HepG2 (cell line): ENCODE results near the gene ZBP1. TPM values are rescaled to one million over a fixed set of nuclear protein-coding genes. Genes with fewer than 3 reads are reported as not detected.

Experiments
- BHLHE40 ChIP-seq: IDR thresholded peaks from 2 replicates; pipeline ENCODE4 v1.6.1; 2011; ENCODE audit warnings: low read length, improper control_type of control experiment
- CHD2 ChIP-seq: IDR thresholded peaks from 2 replicates; pipeline ENCODE4 v1.6.1; 2011; ENCODE audit warnings: low read depth, low read length, improper control_type of control experiment
- FOXA3 ChIP-seq: IDR thresholded peaks from 2 replicates; pipeline ENCODE4 v1.6.1; 2016; ENCODE audit warnings: missing genetic modification reagents, missing compliant biosample characterization
- HES4 ChIP-seq: sonication (generic); formaldehyde crosslinking; IDR thresholded peaks from 2 replicates; pipeline ENCODE4 v1.9.0; 2021; ENCODE audit warnings: mild to moderate bottlenecking, missing genetic modification reagents, borderline replicate concordance
- JUND ChIP-seq: sonication (generic); formaldehyde crosslinking; IDR thresholded peaks from 2 replicates; pipeline ENCODE4 v1.8.0; 2022; ENCODE audit warnings: mild to moderate bottlenecking, missing genetic modification reagents
- MATR3 ChIP-seq: sonication (generic); formaldehyde crosslinking; IDR thresholded peaks from 2 replicates; pipeline ENCODE4 v1.4.0; 2020; ENCODE audit warnings: missing genetic modification reagents
- MEF2D ChIP-seq: sonication (generic); formaldehyde crosslinking; IDR thresholded peaks from 2 replicates; pipeline ENCODE4 v1.5.1; 2020; ENCODE audit warnings: mild to moderate bottlenecking, missing genetic modification reagents
- PCBP1 ChIP-seq: fragments of 200-400 bp; formaldehyde crosslinking; IDR thresholded peaks from 2 replicates; pipeline ENCODE4 v1.6.1; 2017; ENCODE audit warnings: mild to moderate bottlenecking, low read depth, low read length, borderline replicate concordance
- PITX1 ChIP-seq: sonication (generic); formaldehyde crosslinking; IDR thresholded peaks from 2 replicates; pipeline ENCODE4 v1.5.1; 2020; ENCODE audit warnings: mild to moderate bottlenecking, missing genetic modification reagents
- PRMT3 ChIP-seq: sonication (generic); formaldehyde crosslinking; IDR thresholded peaks from 2 replicates; pipeline ENCODE4 v1.8.1; 2022; ENCODE audit warnings: low read depth, mild to moderate bottlenecking, moderate library complexity, missing genetic modification reagents, borderline replicate concordance
- RORA ChIP-seq: sonication (generic); formaldehyde crosslinking; IDR thresholded peaks from 2 replicates; pipeline ENCODE4 v1.5.0; 2020; ENCODE audit warnings: mild to moderate bottlenecking, missing genetic modification reagents, moderate library complexity
- SETDB1 ChIP-seq: sonication (generic); formaldehyde crosslinking; IDR thresholded peaks from 2 replicates; pipeline ENCODE4 v1.5.1; 2020; ENCODE audit warnings: missing genetic modification reagents, mild to moderate bottlenecking, borderline replicate concordance
- ZBTB20 ChIP-seq: sonication (generic); formaldehyde crosslinking; IDR thresholded peaks from 2 replicates; pipeline ENCODE4 v1.8.1; 2023; ENCODE audit warnings: missing genetic modification reagents, low read depth, mild to moderate bottlenecking, borderline replicate concordance
- ZNF44 ChIP-seq: sonication (generic); formaldehyde crosslinking; IDR thresholded peaks from 2 replicates; pipeline ENCODE4 v1.5.1; 2020; ENCODE audit warnings: mild to moderate bottlenecking, missing genetic modification reagents
- ZNF550 ChIP-seq: sonication (generic); formaldehyde crosslinking; IDR thresholded peaks from 2 replicates; pipeline ENCODE4 v1.4.0; 2020; ENCODE audit warnings: mild to moderate bottlenecking, missing genetic modification reagents, borderline replicate concordance
- ZNF607 ChIP-seq: sonication (generic); formaldehyde crosslinking; IDR thresholded peaks from 2 replicates; pipeline ENCODE4 v1.5.1; 2020; ENCODE audit warnings: missing genetic modification reagents, mild to moderate bottlenecking, borderline replicate concordance
- ZNF644 ChIP-seq: IDR thresholded peaks from 2 replicates; pipeline ENCODE4 v1.6.1; 2016; ENCODE audit warnings: low read depth
- ZNF724P ChIP-seq: sonication (generic); formaldehyde crosslinking; IDR thresholded peaks from 2 replicates; pipeline ENCODE4 v1.8.0; 2022; ENCODE audit warnings: missing genetic modification reagents, borderline replicate concordance
- ZNF878 ChIP-seq: sonication (generic); formaldehyde crosslinking; IDR thresholded peaks from 2 replicates; pipeline ENCODE4 v1.8.1; 2023; ENCODE audit warnings: mild to moderate bottlenecking, missing genetic modification reagents, moderate library complexity
- ZSCAN21 ChIP-seq: sonication (generic); formaldehyde crosslinking; IDR thresholded peaks from 2 replicates; pipeline ENCODE4 v1.8.0; 2022; ENCODE audit warnings: mild to moderate bottlenecking, missing genetic modification reagents, moderate library complexity, borderline replicate concordance
- polyA plus RNA-seq, 8 experiments: library from polyadenylated mRNA; depleted of rRNA in 3 of 8; stranded (reverse) in 7 of 8; unstranded in 1 of 8; fragments of >200 nt; fragmentation: Illumina TruSeq in 4 of 8; extraction: Trizol in 4 of 8; gene quantifications; 2 replicates each; pipeline versions ENCODE4 v1.2.1 to v1.2.3, GENCODE V29; 2011 to 2016; ENCODE audit warnings: low read depth in 4 of 8, missing spikeins in 1 of 8, mixed read lengths in 1 of 8; ENCODE audit not compliant: insufficient read depth in 1 of 8
- total RNA-seq, 5 experiments: library from RNA; depleted of rRNA; stranded (reverse); fragments of >200 nt; fragmentation: Illumina TruSeq; extraction: Trizol; gene quantifications; 2 replicates each; pipeline ENCODE4 v1.2.3, GENCODE V29; 2016; ENCODE audit warnings: low read depth in 1 of 5
- TF ChIP-seq, protein P1 (sequence below): sonication (generic); formaldehyde crosslinking; IDR thresholded peaks from 2 replicates; pipeline ENCODE4 v1.8.0; 2022; ENCODE audit warnings: missing genetic modification reagents, mild to moderate bottlenecking, moderate library complexity, borderline replicate concordance
- TF ChIP-seq, protein P2 (sequence below): sonication (generic); formaldehyde crosslinking; IDR thresholded peaks from 2 replicates; pipeline ENCODE4 v1.4.0; 2020; ENCODE audit warnings: mild to moderate bottlenecking, low read depth, missing genetic modification reagents
- TF ChIP-seq, protein P3 (sequence below): IDR thresholded peaks from 2 replicates; pipeline ENCODE4 v1.6.1; 2016; ENCODE audit warnings: missing compliant biosample characterization, missing genetic modification reagents, borderline replicate concordance
- TF ChIP-seq, protein P4 (sequence below): sonication (generic); formaldehyde crosslinking; IDR thresholded peaks from 2 replicates; pipeline ENCODE4 v1.8.0; 2022; ENCODE audit warnings: missing genetic modification reagents, mild to moderate bottlenecking, borderline replicate concordance

The ZBP1 gene
- total and polyA plus RNA-seq, 2 of the 13 experiments (the other 11 are each of a cell fraction or from before 2014, with no cell fraction given) = not detected

DNA sequence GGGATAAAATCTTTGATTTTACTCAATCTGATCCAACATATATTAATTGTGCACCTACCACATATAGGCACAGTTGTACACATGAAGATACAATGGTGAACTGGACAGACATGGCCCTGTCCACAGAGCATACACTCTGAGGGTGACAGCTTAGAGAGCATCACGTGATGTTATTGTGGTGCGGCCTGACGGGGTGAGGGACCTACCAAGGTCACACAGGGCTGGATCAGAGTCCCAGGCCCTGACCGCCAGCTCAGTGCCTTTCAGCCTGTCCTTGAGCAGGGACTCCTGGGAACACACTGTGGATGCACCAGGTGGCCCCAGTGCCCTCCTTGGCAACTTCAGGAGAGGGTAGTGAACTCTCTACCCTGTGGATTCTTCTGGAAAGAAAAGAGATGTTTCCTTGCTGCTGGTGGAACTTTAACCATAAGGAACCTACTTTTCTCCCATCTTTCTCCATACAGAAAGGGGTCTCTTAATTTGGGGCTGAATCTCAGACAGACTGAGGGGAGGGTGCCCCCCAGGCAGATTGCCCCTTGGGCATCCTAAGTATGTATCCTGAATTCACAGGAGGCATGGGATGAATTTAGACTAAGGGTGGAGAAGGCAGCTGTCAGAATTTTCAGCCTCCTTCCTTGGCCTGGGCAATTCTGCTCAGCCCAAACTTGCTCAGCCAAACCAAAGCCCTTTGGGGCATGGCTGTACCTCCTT is 32.8 kb downstream of the ZBP1 start (continued):
- TF ChIP-seq MEF2D = peak; percentile 87
- TF ChIP-seq ZNF724P (CRISPR knock-in tag) = peak; percentile 76
- TF ChIP-seq, protein P1, sequence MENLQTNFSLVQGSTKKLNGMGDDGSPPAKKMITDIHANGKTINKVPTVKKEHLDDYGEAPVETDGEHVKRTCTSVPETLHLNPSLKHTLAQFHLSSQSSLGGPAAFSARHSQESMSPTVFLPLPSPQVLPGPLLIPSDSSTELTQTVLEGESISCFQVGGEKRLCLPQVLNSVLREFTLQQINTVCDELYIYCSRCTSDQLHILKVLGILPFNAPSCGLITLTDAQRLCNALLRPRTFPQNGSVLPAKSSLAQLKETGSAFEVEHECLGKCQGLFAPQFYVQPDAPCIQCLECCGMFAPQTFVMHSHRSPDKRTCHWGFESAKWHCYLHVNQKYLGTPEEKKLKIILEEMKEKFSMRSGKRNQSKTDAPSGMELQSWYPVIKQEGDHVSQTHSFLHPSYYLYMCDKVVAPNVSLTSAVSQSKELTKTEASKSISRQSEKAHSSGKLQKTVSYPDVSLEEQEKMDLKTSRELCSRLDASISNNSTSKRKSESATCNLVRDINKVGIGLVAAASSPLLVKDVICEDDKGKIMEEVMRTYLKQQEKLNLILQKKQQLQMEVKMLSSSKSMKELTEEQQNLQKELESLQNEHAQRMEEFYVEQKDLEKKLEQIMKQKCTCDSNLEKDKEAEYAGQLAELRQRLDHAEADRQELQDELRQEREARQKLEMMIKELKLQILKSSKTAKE (CRISPR knock-in tag) = 0 out of 2 replicates have a peak, but pooled peaks have one; percentile 58
- no peak for TF ChIP-seq PCBP1
- peak; percentile 86 for TF ChIP-seq FOXA3 (CRISPR knock-in tag)
- no peak for TF ChIP-seq CHD2
- TF ChIP-seq, protein P2, sequence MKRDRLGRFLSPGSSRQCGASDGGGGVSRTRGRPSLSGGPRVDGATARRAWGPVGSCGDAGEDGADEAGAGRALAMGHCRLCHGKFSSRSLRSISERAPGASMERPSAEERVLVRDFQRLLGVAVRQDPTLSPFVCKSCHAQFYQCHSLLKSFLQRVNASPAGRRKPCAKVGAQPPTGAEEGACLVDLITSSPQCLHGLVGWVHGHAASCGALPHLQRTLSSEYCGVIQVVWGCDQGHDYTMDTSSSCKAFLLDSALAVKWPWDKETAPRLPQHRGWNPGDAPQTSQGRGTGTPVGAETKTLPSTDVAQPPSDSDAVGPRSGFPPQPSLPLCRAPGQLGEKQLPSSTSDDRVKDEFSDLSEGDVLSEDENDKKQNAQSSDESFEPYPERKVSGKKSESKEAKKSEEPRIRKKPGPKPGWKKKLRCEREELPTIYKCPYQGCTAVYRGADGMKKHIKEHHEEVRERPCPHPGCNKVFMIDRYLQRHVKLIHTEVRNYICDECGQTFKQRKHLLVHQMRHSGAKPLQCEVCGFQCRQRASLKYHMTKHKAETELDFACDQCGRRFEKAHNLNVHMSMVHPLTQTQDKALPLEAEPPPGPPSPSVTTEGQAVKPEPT (CRISPR knock-in tag) = no peak
- TF ChIP-seq ZBTB20 (CRISPR knock-in tag) = peak; percentile 89; the same call in 1 of the 2 replicates
- no peak; the same call in 1 of the 2 replicates for TF ChIP-seq ZNF550
- no peak for TF ChIP-seq MATR3 (CRISPR knock-in tag)
- peak; percentile 85; the same call in 1 of the 2 replicates for TF ChIP-seq ZSCAN21
- TF ChIP-seq HES4 (CRISPR knock-in tag) = peak; percentile 60; the same call in 1 of the 2 replicates
- no peak for TF ChIP-seq RORA (CRISPR knock-in tag)
- no peak for TF ChIP-seq PRMT3 (CRISPR knock-in tag)
- TF ChIP-seq SETDB1 = peak; percentile 11; the same call in 1 of the 2 replicates
- peak; percentile 79; the same call in 1 of the 2 replicates for TF ChIP-seq ZNF607 (CRISPR knock-in tag)
- TF ChIP-seq, protein P3, sequence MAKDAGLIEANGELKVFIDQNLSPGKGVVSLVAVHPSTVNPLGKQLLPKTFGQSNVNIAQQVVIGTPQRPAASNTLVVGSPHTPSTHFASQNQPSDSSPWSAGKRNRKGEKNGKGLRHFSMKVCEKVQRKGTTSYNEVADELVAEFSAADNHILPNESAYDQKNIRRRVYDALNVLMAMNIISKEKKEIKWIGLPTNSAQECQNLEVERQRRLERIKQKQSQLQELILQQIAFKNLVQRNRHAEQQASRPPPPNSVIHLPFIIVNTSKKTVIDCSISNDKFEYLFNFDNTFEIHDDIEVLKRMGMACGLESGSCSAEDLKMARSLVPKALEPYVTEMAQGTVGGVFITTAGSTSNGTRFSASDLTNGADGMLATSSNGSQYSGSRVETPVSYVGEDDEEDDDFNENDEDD (CRISPR knock-in tag) = peak; percentile 42; the same call in 1 of the 2 replicates
- peak; percentile 31; the same call in 1 of the 2 replicates for TF ChIP-seq JUND (CRISPR knock-in tag)
- peak; percentile 93; the same call in 1 of the 2 replicates for TF ChIP-seq ZNF644 (CRISPR knock-in tag)
- TF ChIP-seq ZNF44 = no peak
- 0 out of 2 replicates have a peak, but pooled peaks have one; percentile 80 for TF ChIP-seq ZNF878 (CRISPR knock-in tag)
- peak; percentile 94 for TF ChIP-seq PITX1 (CRISPR knock-in tag)
- TF ChIP-seq, protein P4, sequence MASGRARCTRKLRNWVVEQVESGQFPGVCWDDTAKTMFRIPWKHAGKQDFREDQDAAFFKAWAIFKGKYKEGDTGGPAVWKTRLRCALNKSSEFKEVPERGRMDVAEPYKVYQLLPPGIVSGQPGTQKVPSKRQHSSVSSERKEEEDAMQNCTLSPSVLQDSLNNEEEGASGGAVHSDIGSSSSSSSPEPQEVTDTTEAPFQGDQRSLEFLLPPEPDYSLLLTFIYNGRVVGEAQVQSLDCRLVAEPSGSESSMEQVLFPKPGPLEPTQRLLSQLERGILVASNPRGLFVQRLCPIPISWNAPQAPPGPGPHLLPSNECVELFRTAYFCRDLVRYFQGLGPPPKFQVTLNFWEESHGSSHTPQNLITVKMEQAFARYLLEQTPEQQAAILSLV (CRISPR knock-in tag) = peak; percentile 97
- TF ChIP-seq BHLHE40 = peak; percentile 96
